Stimulated activated memory B cell treated with anti-CD40 and anti-IgM and Interleukin-4, amounts not matched to agents 10 μg/mL and 1 μg/mL and 100 μg/mL, for 72 hours (primary cell): ENCODE measurements around the gene PHIP.
"Not testable (repeated sequence)": the region's sequence is repeated elsewhere in the genome, so short reads cannot be mapped to it uniquely, and the experiment has no call there.

Experiments used
- ATAC-seq: fragments of 150-1000 bp; cut with Tn5 transposase; 2 replicates; pipeline ENCODE4 v1.10.0; 2021
- H3K27ac Mint-ChIP-seq: one replicate; pipeline ENCODE4 v1.8.0; 2022; ENCODE audit warnings: mild to moderate bottlenecking, mixed read lengths
- H3K27me3 Mint-ChIP-seq: one replicate; pipeline ENCODE4 v1.8.0; 2022; ENCODE audit warnings: mixed read lengths
- H3K36me3 Mint-ChIP-seq: one replicate; pipeline ENCODE4 v1.8.0; 2022; ENCODE audit warnings: mixed read lengths
- H3K4me1 Mint-ChIP-seq: one replicate; pipeline ENCODE4 v1.8.0; 2022; ENCODE audit warnings: mixed read lengths
- H3K4me3 Mint-ChIP-seq: one replicate; pipeline ENCODE4 v1.8.0; 2022; ENCODE audit warnings: mild to moderate bottlenecking, moderate library complexity, mixed read lengths
- H3K9me3 Mint-ChIP-seq: one replicate; pipeline ENCODE4 v1.8.0; 2022; ENCODE audit warnings: mixed read lengths

PHIP gene

GRCh38 chr6:78947962-78948361 is 130.1 kb downstream of the PHIP start:
- Mint-ChIP-seq H3K4me3 (no peak overlapping the region), H3K9me3 (peaks cover 9% of the 10 kb centered on the region), H3K4me1 (no peaks in the 10 kb centered on the region), H3K36me3 (peaks cover 80% of the 10 kb centered on the region), H3K27ac (no peak overlapping the region), H3K27me3 (no peaks in the 10 kb centered on the region)
- ATAC-seq: no peak

GRCh38 chr6:78947529-78947928 is 130.5 kb downstream of the PHIP start:
- Mint-ChIP-seq H3K27ac (no peak overlapping the region), H3K4me1 (no peaks in the 10 kb centered on the region), H3K36me3 (peaks cover 77% of the 10 kb centered on the region), H3K4me3 (no peak overlapping the region), H3K9me3 (peaks cover 9% of the 10 kb centered on the region), H3K27me3 (no peaks in the 10 kb centered on the region)
- ATAC-seq: no peak

DNA sequence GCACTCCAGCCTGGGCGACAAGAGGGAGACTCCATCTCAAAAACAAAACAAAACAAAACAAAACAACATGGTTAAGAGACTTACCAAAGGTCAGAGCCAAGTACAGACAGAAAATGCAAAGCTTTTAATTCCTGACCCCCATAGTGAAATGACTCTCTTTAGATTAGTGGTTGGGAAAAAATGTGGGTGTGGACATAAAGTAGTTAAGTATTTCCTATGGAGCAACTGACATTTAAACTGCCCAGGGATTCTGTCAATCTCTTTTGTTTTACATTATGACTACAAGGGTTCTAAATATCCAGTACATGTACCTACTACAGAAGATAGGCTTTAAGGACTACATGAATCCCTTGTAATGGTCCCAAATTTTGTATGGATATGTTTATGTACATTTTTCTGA is 135.6 kb downstream of the PHIP start:
- H3K4me1 Mint-ChIP-seq: no peaks in the 10 kb centered on the region
- H3K9me3 Mint-ChIP-seq: no peaks in the 10 kb centered on the region
- no peaks in the 10 kb centered on the region for H3K27me3 Mint-ChIP-seq
- no peak for ATAC-seq
- peaks cover 56% of the 10 kb centered on the region for H3K36me3 Mint-ChIP-seq
- no peak overlapping the region for H3K4me3 Mint-ChIP-seq
- no peak overlapping the region for H3K27ac Mint-ChIP-seq

- H3K27me3 Mint-ChIP-seq: no peaks in the 10 kb centered on the region
- no peak overlapping the region for H3K27ac Mint-ChIP-seq
- H3K36me3 Mint-ChIP-seq: peaks cover 16% of the 10 kb centered on the region
- H3K9me3 Mint-ChIP-seq: peaks cover 5% of the 10 kb centered on the region
- H3K4me3 Mint-ChIP-seq: no peak overlapping the region
- no peak for ATAC-seq
- H3K4me1 Mint-ChIP-seq: no peaks in the 10 kb centered on the region
Observed at GRCh38 chr6:78936515-78936914, 141.5 kb downstream of the PHIP start.

DNA sequence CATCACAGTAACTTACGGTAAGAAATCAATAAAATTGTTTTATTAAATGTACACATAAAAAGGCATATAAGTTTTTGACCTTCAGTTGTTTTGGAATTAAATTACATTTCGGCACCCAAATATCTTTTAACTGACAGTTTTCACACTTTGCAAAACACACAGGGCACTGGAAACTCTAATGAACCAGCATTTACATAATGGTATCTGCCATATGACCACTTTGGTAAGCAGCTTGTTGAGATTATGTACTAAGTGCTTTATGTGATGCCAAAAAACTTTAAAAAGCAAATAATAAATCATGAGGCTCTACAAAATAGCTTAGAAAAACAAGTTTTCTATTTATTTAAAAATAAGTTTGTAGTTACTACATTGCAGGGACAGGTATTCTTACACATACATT is 142.5 kb downstream of the PHIP start:
- no peak for ATAC-seq
- Mint-ChIP-seq H3K9me3 (peaks cover 5% of the 10 kb centered on the region), H3K36me3 (peaks cover 8% of the 10 kb centered on the region), H3K27me3 (no peaks in the 10 kb centered on the region), H3K27ac (no peak overlapping the region), H3K4me1 (no peaks in the 10 kb centered on the region), H3K4me3 (no peak overlapping the region)

GRCh38 chr6:78925317-78925716 is 152.7 kb downstream of the PHIP start:
- no peak for ATAC-seq
- H3K36me3 Mint-ChIP-seq: no peaks in the 10 kb centered on the region
- no peaks in the 10 kb centered on the region for H3K4me1 Mint-ChIP-seq
- H3K27me3 Mint-ChIP-seq: no peaks in the 10 kb centered on the region
- H3K4me3 Mint-ChIP-seq: no peak overlapping the region
- no peak overlapping the region for H3K27ac Mint-ChIP-seq
- peaks cover 25% of the 10 kb centered on the region for H3K9me3 Mint-ChIP-seq

- H3K9me3 Mint-ChIP-seq: peaks cover 27% of the 10 kb centered on the region
- not testable (repeated sequence) for H3K27me3 Mint-ChIP-seq, H3K36me3 Mint-ChIP-seq, H3K4me3 Mint-ChIP-seq, ATAC-seq, H3K27ac Mint-ChIP-seq, H3K4me1 Mint-ChIP-seq
Observed at GRCh38 chr6:78921168-78921567, 156.9 kb downstream of the PHIP start.

DNA sequence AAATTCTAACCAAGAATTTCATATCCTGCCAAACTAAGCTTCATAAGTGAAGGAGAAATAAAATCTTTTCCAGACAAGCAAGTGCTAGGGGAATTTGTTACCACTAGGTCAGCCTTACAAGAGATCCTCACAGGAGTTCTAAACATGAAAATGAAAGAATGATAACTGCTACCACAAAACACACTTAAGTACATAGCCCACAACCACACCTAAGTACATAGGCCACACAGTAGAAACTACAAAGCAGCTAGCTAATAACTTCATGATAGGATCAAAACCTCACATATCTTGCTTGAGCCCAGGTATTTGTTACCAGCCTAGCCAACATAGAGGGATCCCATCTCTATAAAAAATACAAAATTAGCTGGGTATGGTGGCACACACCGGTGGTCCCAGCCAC is 160.3 kb downstream of the PHIP start:
- Mint-ChIP-seq H3K4me3 (no peak overlapping the region), H3K9me3 (peaks cover 22% of the 10 kb centered on the region), H3K36me3 (no peaks in the 10 kb centered on the region), H3K4me1 (no peaks in the 10 kb centered on the region), H3K27ac (no peak overlapping the region), H3K27me3 (no peaks in the 10 kb centered on the region)
- no peak for ATAC-seq

GRCh38 chr6:78916411-78916810 is 161.6 kb downstream of the PHIP start:
- Mint-ChIP-seq H3K27me3 (peaks cover 9% of the 10 kb centered on the region), H3K9me3 (peaks cover 16% of the 10 kb centered on the region), H3K36me3 (peaks cover 1% of the 10 kb centered on the region), H3K27ac (no peak overlapping the region), H3K4me1 (peaks cover under 1% of the 10 kb centered on the region), H3K4me3 (no peak overlapping the region)
- no peak for ATAC-seq

- H3K4me1 Mint-ChIP-seq: peaks cover 16% of the 10 kb centered on the region
- peaks cover 39% of the 10 kb centered on the region for H3K27me3 Mint-ChIP-seq
- peaks cover 8% of the 10 kb centered on the region for H3K36me3 Mint-ChIP-seq
- no peak for ATAC-seq
- H3K27ac Mint-ChIP-seq: no peak overlapping the region
- peak overlapping the region; percentile 69 for H3K4me3 Mint-ChIP-seq
- peaks cover 6% of the 10 kb centered on the region for H3K9me3 Mint-ChIP-seq
Observed at GRCh38 chr6:78911218-78911940, 166.7 kb downstream of the PHIP start.

DNA sequence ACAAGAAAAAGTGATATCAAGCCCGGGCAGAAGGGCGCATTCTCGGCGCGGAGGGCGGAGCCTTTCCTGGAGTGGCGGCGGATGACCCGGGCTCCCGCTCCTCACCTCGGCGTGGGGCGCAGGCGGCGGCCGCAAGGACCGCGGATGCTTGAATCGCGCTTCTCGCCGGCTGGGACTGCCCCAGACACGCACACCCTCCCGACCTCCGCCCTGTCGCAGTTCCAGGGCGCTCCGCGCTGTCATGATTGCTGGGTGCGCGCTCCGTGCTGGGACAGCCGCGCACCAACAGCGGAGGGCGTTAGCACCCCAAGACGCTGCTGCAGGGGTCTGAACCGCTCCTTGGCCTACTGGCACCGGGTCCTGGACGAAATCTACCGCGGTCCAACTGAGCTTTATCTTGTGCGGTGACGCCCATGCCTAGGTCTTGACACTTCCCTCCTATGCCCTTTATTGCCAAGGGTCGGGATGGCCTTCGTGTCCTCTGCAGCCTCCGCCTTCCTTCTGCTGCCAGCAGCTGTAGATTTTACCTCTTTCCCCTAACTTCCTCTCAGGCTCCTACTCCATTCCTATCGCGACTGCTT is 167.4 kb downstream of the PHIP start:
- Mint-ChIP-seq H3K4me3 (peak overlapping the region; percentile 69), H3K9me3 (peaks cover 5% of the 10 kb centered on the region), H3K36me3 (peaks cover 8% of the 10 kb centered on the region), H3K27me3 (peaks cover 39% of the 10 kb centered on the region), H3K27ac (no peak overlapping the region), H3K4me1 (peaks cover 16% of the 10 kb centered on the region)
- peak; percentile 41 for ATAC-seq

DNA sequence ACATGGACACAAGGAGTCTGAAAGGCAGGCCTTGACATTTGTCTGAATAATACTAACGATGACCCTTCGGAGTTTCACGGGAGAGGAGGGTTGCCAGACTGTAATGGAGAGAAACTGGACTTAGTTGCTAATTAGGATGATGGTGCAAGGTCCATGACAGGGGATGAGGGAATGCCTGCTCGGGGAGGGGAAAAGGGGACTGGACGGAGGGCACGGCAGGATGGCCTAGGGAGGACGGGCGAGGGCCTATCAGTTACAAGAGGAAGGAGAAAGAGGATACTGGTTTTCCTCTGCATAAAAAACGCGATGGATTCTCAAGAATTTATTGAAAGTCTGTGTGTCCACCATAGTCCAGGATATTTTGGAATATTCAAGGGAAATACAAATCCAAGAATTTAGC is 168.0 kb downstream of the PHIP start:
- no peak overlapping the region for H3K27ac Mint-ChIP-seq
- ATAC-seq: no peak
- H3K4me1 Mint-ChIP-seq: peaks cover 16% of the 10 kb centered on the region
- no peak overlapping the region for H3K4me3 Mint-ChIP-seq
- peaks cover 39% of the 10 kb centered on the region for H3K27me3 Mint-ChIP-seq
- peaks cover 2% of the 10 kb centered on the region for H3K9me3 Mint-ChIP-seq
- peaks cover 8% of the 10 kb centered on the region for H3K36me3 Mint-ChIP-seq

GRCh38 chr6:78909391-78909790 is 168.7 kb downstream of the PHIP start:
- H3K4me1 Mint-ChIP-seq: peaks cover 16% of the 10 kb centered on the region
- H3K4me3 Mint-ChIP-seq: no peak overlapping the region
- H3K36me3 Mint-ChIP-seq: peaks cover 8% of the 10 kb centered on the region
- peaks cover 39% of the 10 kb centered on the region for H3K27me3 Mint-ChIP-seq
- ATAC-seq: no peak
- no peak overlapping the region for H3K27ac Mint-ChIP-seq
- H3K9me3 Mint-ChIP-seq: peaks cover 2% of the 10 kb centered on the region

GRCh38 chr6:78908621-78909020 is 169.4 kb downstream of the PHIP start:
- ATAC-seq: no peak
- Mint-ChIP-seq H3K27ac (no peak overlapping the region), H3K27me3 (peaks cover 39% of the 10 kb centered on the region), H3K36me3 (peaks cover 8% of the 10 kb centered on the region), H3K9me3 (peaks cover 2% of the 10 kb centered on the region), H3K4me3 (no peak overlapping the region), H3K4me1 (peaks cover 16% of the 10 kb centered on the region)

- Mint-ChIP-seq H3K27ac (no peak overlapping the region), H3K36me3 (peaks cover 7% of the 10 kb centered on the region), H3K4me1 (no peaks in the 10 kb centered on the region), H3K4me3 (no peak overlapping the region), H3K9me3 (peaks cover 2% of the 10 kb centered on the region), H3K27me3 (no peaks in the 10 kb centered on the region)
- ATAC-seq: no peak
Observed at GRCh38 chr6:78896227-78896626, 181.8 kb downstream of the PHIP start.

GRCh38 chr6:78889901-78890300 is 188.2 kb downstream of the PHIP start:
- H3K27ac Mint-ChIP-seq, H3K4me3 Mint-ChIP-seq, ATAC-seq, H3K9me3 Mint-ChIP-seq, H3K27me3 Mint-ChIP-seq, H3K4me1 Mint-ChIP-seq: not testable (repeated sequence)
- H3K36me3 Mint-ChIP-seq: peaks cover 29% of the 10 kb centered on the region
